D721Med (cell line): ENCODE data around the gene HPSE2.

ENCODE experiments used
- DNase-seq: peaks from one replicate; pipeline ENCODE4 v3.0.0; 2011; ENCODE audit warnings: low spot score; ENCODE audit not compliant: insufficient read length
- FAIRE-seq: peaks from 2 replicates; lab custom pipeline; 2011; peaks lifted over from hg19 to GRCh38; lab: Jason Lieb, UNC
- TF ChIP-seq, protein P1 (sequence below): IDR thresholded peaks from 2 replicates; pipeline ENCODE4 v1.5.1; 2012; ENCODE audit warnings: mild to moderate bottlenecking, control low read depth; ENCODE audit not compliant: insufficient read depth; ENCODE audit errors: missing control alignments

Gene HPSE2

DNA sequence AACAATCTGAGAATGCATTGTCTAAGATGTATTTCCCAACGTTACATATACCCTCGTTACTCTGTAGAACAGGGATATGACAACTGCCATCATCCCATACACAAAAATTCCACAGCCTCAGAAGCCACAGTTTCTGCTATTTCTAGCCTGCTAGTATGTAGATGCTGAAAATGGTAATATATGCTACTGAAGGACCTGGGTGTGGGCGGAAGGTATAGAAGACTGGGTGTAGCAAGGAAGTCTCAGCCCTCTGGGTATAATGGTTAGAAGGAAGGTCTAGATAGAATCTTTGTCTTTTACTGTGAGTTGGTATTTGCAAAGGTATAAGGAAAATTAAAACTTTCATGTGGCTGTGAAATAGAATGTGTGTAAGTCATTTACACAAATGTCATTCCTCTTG lies 709.7 kb downstream of the HPSE2 start:
- TF ChIP-seq, protein P1, sequence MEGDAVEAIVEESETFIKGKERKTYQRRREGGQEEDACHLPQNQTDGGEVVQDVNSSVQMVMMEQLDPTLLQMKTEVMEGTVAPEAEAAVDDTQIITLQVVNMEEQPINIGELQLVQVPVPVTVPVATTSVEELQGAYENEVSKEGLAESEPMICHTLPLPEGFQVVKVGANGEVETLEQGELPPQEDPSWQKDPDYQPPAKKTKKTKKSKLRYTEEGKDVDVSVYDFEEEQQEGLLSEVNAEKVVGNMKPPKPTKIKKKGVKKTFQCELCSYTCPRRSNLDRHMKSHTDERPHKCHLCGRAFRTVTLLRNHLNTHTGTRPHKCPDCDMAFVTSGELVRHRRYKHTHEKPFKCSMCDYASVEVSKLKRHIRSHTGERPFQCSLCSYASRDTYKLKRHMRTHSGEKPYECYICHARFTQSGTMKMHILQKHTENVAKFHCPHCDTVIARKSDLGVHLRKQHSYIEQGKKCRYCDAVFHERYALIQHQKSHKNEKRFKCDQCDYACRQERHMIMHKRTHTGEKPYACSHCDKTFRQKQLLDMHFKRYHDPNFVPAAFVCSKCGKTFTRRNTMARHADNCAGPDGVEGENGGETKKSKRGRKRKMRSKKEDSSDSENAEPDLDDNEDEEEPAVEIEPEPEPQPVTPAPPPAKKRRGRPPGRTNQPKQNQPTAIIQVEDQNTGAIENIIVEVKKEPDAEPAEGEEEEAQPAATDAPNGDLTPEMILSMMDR, result no peak
- DNase-seq, result no peak
- no peak for FAIRE-seq

DNA sequence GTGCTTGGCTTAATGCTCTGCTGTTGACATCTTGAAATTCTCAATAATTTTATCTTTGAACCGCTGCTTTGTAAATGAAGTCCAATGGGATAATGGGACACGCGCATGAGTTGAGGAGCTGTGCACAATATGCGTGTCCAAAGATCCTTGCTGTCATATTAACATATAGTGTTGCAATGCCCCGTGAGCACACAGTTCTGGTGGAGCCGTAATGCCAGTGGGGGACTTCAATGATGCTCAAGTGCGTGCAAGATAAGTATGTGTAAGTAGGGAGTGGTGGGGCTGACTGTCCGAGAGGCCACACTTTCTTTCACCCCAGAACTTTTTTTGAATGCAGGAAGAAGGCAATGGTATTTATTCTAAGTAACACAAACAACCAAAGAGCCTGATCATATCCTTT lies 711.5 kb downstream of the HPSE2 start:
- DNase-seq (no peak), FAIRE-seq (no peak)
- TF ChIP-seq, protein P1, result no peak

DNA sequence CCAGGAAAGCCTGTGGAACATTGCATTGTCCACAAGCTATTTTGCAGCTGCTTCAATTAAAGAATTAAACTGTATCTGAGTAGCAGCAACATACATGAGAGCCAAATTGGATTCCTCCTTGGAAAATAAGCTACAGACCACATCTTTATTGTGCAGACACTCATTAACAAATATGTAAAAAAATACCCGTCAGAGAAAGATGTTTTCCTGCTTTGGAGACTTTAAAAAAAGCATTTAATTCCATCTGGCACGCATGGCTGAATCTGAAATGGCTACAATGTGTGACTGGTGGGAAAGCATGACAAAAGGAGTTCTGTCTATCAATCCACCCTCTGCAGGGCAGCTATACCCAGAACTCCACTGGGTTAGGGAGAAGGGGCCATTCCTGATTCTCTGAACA lies 715.8 kb downstream of the HPSE2 start:
- no peak for DNase-seq
- TF ChIP-seq, protein P1, result no peak
- no peak for FAIRE-seq

DNA sequence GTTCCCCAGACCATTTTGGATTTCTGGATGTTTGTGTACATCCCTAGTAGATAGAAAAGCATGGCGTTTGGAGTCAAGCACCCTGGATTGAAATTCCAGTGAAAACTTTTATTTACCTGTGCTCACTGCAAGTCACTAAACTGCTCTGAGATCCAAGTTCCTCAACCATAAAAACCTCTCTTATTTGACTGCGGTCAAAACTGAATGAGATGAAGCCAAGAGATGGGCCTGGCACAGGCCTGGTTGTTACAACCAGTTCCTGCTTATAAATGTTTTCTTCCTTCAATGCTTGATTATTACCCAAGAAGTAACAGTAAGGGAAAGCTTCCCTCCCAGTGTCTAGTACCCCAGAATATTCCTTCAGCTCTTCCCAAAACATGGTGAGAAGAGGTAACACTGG lies 718.0 kb downstream of the HPSE2 start:
- DNase-seq (no peak), FAIRE-seq (no peak)

DNA sequence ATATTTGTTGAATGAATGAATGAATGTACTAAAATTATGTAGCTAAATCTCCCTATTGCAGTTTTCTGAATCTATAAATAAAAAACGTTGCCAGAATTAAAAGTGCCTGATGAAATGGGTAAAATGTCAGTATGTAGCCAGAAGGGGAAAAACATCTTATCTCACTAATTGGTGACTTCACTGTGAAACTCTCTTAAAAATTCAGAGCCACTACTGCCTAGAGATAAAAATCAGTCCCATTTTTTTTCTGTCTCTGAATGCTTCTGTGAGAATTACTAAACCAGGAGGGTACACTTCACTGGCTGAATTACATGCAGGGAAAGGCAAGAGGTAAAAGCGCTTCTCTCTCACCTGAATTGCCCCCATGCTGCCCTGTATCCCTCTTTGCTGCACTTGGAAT lies 719.3 kb downstream of the HPSE2 start:
- no peak for DNase-seq
- TF ChIP-seq, protein P1, result no peak
- no peak for FAIRE-seq

More for the DNA sequence above, 718.0 kb downstream of the HPSE2 start:
- TF ChIP-seq, protein P1, result no peak

DNA sequence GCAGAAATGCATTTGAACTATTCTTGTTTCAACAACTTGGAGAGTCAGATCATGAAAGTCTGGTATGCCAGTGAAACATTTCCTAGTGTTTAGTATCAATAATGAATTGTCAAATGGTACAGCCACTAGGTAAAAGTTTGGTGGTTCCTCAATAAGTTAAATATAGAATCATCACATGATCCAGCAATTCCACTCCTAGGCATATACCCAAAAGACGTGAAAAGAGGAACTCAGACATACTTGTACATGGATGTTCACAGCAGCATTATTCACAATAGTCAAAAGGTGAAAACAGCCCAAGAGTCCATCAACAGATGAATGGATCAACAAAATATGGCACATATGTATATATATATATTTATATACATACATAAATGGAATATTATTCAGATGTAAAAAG lies 721.9 kb downstream of the HPSE2 start:
- TF ChIP-seq, protein P1, result no peak
- FAIRE-seq, result no peak
- no peak for DNase-seq

DNA sequence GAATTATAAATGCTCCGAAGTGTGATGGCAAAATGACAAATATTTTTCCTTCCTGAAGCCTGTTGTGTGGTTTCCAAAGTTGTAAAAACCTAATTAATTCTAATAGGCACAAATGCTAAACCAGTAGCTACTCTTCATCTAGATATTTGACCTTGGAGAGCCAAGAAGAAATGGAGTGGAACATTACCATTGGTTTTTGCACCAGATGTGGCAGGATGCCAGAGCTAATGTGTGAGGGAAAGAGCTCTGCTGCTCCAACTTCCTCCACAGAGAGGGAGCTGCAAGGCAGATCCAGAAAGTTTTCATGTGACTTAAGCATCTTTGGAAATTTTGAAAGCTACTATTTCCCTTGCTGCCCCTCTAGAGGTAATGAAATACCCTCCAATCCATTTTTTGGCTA lies 723.8 kb downstream of the HPSE2 start:
- TF ChIP-seq, protein P1, result no peak
- FAIRE-seq (no peak), DNase-seq (no peak)
